Neutrophil (primary cell): ENCODE measurements around the gene LYPD6B.

Experiments
- H3K27ac ChIP-seq: fragments of 200-600 bp; sonication (generic); 2 replicates; pipeline ENCODE4 v1.5.1; 2016; ENCODE audit warnings: mild to moderate bottlenecking, moderate library complexity
- H3K27me3 ChIP-seq: fragments of 200-600 bp; sonication (generic); 2 replicates; pipeline ENCODE4 v1.6.0; 2016; ENCODE audit warnings: mild to moderate bottlenecking
- H3K36me3 ChIP-seq: fragments of 200-600 bp; sonication (generic); 2 replicates; pipeline ENCODE4 v1.5.1; 2017
- H3K4me1 ChIP-seq, 2 experiments: fragments of 200-600 bp in 1 of 2; sonication (generic) in 1 of 2; 1 replicate in 1 of 2; 2 replicates in 1 of 2; pipeline versions ENCODE4 v1.5.1 to v1.6.1; 2013 to 2016; ENCODE audit warnings: low read depth in 1 of 2, low read length in 1 of 2, mild to moderate bottlenecking in 1 of 2, moderate library complexity in 1 of 2; ENCODE audit not compliant: control insufficient read depth in 1 of 2, insufficient read depth in 1 of 2
- H3K4me3 ChIP-seq, 2 experiments: fragments of 200-600 bp in 1 of 2; sonication (generic) in 1 of 2; 1 replicate in 1 of 2; 2 replicates in 1 of 2; pipeline ENCODE4 v1.5.1; 2013 to 2016; ENCODE audit warnings: low read depth in 1 of 2, low read length in 1 of 2, mild to moderate bottlenecking in 1 of 2, moderate library complexity in 1 of 2
- H3K9me3 ChIP-seq: fragments of 200-600 bp; sonication (generic); 2 replicates; pipeline ENCODE4 v1.5.1; 2016
- CTCF ChIP-seq: fragments of 200-600 bp; sonication (generic); IDR thresholded peaks from 2 replicates; pipeline ENCODE4 v1.5.1; 2016; ENCODE audit warnings: antibody characterized with exemption

LYPD6B gene

DNA sequence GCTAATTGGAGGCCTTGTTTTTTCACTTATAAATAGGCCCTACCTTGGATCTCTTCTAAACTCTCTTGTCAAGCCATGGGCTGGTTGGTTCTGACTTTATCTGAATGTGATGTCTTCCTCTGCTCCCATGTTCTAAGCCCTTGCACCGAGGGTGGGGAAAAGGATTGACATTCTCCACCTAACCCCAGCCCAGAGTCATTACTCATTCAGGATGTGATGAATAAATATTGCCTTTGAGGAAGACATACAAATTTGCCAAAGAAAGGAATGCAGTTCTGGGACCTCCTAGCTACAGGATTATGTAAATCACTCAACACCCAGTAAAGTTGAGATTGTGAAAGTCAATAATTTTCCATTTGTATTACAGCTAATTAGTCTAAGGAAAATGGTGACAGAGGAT lies 149.8 kb downstream of the LYPD6B start:
- Histone ChIP-seq H3K9me3 (no peaks in the 10 kb centered on the region), H3K4me3 (no peak overlapping the region), H3K27ac (no peak overlapping the region), H3K36me3 (no peaks in the 10 kb centered on the region), H3K27me3 (no peaks in the 10 kb centered on the region), H3K4me1 (no peaks in the 10 kb centered on the region)
- TF ChIP-seq CTCF, result no peak

DNA sequence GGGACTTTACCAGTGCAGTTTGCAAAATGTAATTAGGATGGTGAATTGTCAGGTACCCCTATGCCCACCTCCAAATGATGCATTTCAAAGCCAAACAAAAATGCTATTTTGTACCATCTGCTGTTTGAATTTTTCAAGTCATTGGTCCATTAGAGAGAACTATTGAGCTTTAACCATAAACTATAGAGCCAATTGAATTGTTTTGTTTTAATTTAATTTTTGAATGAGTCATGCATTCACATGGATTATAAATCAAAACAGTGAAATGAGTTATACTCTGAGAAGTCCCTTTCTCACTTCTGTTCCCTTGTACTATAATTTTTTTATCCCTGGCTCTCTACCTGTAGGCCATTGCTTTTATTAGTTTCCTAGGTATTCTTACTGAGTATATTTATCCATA lies 151.3 kb downstream of the LYPD6B start:
- H3K27ac ChIP-seq, result no peak overlapping the region
- no peaks in the 10 kb centered on the region for H3K27me3 ChIP-seq
- TF ChIP-seq CTCF, result no peak
- no peak overlapping the region for H3K4me3 ChIP-seq
- no peaks in the 10 kb centered on the region for H3K36me3 ChIP-seq
- no peaks in the 10 kb centered on the region for H3K9me3 ChIP-seq
- H3K4me1 ChIP-seq, result no peaks in the 10 kb centered on the region

GRCh38 chr2:149191915-149192314 lies 153.4 kb downstream of the LYPD6B start:
- H3K4me3 ChIP-seq, result no peak overlapping the region
- no peaks in the 10 kb centered on the region for H3K4me1 ChIP-seq
- TF ChIP-seq CTCF, result no peak
- H3K27me3 ChIP-seq, result no peaks in the 10 kb centered on the region
- no peak overlapping the region for H3K27ac ChIP-seq
- no peaks in the 10 kb centered on the region for H3K36me3 ChIP-seq
- H3K9me3 ChIP-seq, result no peaks in the 10 kb centered on the region

GRCh38 chr2:149192427-149192826 lies 153.9 kb downstream of the LYPD6B start:
- Histone ChIP-seq H3K27me3 (no peaks in the 10 kb centered on the region), H3K36me3 (no peaks in the 10 kb centered on the region), H3K4me3 (no peak overlapping the region), H3K9me3 (no peaks in the 10 kb centered on the region), H3K4me1 (no peaks in the 10 kb centered on the region), H3K27ac (no peak overlapping the region)
- TF ChIP-seq CTCF, result no peak

GRCh38 chr2:149200109-149200520 lies 161.6 kb downstream of the LYPD6B start:
- Histone ChIP-seq H3K27me3 (no peaks in the 10 kb centered on the region), H3K36me3 (no peaks in the 10 kb centered on the region), H3K4me3 (no peak overlapping the region), H3K9me3 (no peaks in the 10 kb centered on the region), H3K4me1 (no peaks in the 10 kb centered on the region), H3K27ac (no peak overlapping the region)
- TF ChIP-seq CTCF, result no peak

DNA sequence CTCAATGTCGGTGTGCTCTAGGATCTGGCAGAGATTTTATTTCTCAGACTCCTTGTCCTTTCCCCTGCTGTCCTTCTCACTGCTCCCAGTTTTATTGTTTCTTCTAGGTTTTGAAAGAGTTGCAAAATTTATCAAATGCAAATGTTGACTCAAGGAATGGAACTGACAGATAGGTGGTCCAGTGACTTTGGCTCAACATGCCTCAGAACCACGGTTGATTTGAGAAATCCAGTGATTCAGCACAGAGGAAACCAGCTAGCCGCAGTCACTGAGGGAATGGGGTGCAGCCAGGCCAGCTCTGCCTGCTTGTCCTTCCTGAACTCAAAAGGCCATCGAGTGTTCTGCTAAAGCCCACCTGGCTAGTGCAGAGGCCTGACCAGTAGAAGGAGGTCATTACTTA lies 166.2 kb downstream of the LYPD6B start:
- TF ChIP-seq CTCF, result no peak
- no peaks in the 10 kb centered on the region for H3K9me3 ChIP-seq
- no peaks in the 10 kb centered on the region for H3K36me3 ChIP-seq
- no peak overlapping the region for H3K4me3 ChIP-seq
- no peaks in the 10 kb centered on the region for H3K4me1 ChIP-seq
- H3K27ac ChIP-seq, result no peak overlapping the region
- H3K27me3 ChIP-seq, result no peaks in the 10 kb centered on the region
